Right lobe of liver (tissue), 4 donors: ENCODE results near the gene TMEM86A.

Source experiments
- CTCF ChIP-seq, 4 donors: fragments of 200-600 bp in 3 of 4; fragments of 450-650 bp in 1 of 4; IDR thresholded peaks; one replicate each; pipeline versions ENCODE4 v1.5.1 to v1.8.0; 2016 to 2022; ENCODE audit warnings: antibody characterized with exemption in 4 of 4, mild to moderate bottlenecking in 2 of 4
- POLR2A ChIP-seq: fragments of 450-650 bp; IDR thresholded peaks from one replicate; pipeline ENCODE4 v1.6.1; 2017; ENCODE audit warnings: antibody characterized with exemption, mild to moderate bottlenecking
- donor health status: DM: no; HTN: no; CAD: no.
- donor health status: DM: no; HTN: no; CAD: no.
- donor health status: DM: no; HTN: yes; CAD: no.

DNA sequence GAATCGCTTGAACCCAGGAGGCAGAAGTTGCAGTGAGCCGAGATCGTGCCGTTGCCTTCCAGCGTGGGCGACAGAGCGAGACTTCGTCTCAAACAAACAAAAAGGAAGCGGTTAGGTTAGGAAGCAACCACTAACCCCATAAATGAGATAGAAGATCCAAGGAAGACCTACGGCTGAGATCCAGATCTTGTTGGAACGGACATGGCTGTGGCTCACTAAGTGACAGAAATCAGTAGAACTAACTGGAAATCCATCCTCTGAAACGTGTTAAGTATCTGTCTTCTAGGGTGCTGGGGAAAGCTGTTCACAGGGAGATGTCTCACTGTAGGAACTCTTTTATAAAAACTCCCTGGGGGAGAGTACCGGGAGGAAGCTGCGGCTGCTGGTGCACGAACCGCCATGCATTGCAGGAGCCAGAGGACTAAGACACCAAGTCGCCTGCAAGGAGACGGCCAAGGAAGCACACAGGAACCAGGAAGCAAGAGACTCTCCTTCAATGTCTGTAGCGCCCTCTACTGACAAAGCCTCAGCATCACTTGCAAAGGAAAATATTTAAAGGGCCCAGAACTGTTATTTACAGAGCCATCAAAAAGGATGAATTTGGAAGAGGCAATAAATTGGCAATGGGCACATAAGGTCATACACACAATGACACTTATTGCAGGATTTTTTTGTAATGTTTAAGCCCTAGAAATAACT, 47.6 kb upstream of the TMEM86A start:
- TF ChIP-seq CTCF (IDR thresholded peaks at IDR 0.05) (peak; percentile 40 to 57 (median 45)), POLR2A (no peak)
